GM19372 (cell line): ENCODE results near the gene FBH1.
"Not testable (repeated sequence)": the region's sequence is repeated elsewhere in the genome, so short reads cannot be mapped to it uniquely, and the experiment has no call there.

Experiments used
- ATAC-seq: cut with Tn5 transposase; IDR thresholded peaks from one replicate; pipeline ENCODE4 v1.9.1; 2021; ENCODE audit warnings: mild to moderate bottlenecking, low read depth, moderate library complexity; ENCODE audit not compliant: unreplicated experiment

FBH1 gene

GRCh38 chr10:5889624-5890451 is at the start of gene FBH1, which contains the start of gene ANKRD16:
Gene FBH1, plus strand, starts transcription at chr10:5890243. Its CDS starts 103 bp downstream, at chr10:5890346.
Gene ANKRD16, minus strand, starts transcription at chr10:5889893. Its CDS starts 539 bp downstream, at chr10:5889354.
- peak; percentile 75 for ATAC-seq

- ATAC-seq = peak; percentile 80
These were observed 49.4 kb upstream of the FBH1 start for GRCh38 chr10:5840314-5841307.

GRCh38 chr10:5841965-5842364 is 48.1 kb upstream of the FBH1 start:
- ATAC-seq = no peak

GRCh38 chr10:5843686-5844344 is 46.2 kb upstream of the FBH1 start:
- ATAC-seq = no peak

- no peak for ATAC-seq
These were observed 45.5 kb upstream of the FBH1 start for GRCh38 chr10:5844345-5845055.

- not testable (repeated sequence) for ATAC-seq
These were observed 43.4 kb upstream of the FBH1 start for GRCh38 chr10:5846667-5847066.

- ATAC-seq = no peak
These were observed 35.9 kb upstream of the FBH1 start for GRCh38 chr10:5854131-5854475.

- no peak for ATAC-seq
These were observed 33.9 kb upstream of the FBH1 start for GRCh38 chr10:5855979-5856700.

GRCh38 chr10:5856701-5857004 is 33.4 kb upstream of the FBH1 start:
- no peak for ATAC-seq

- ATAC-seq = no peak
These were observed 31.2 kb upstream of the FBH1 start for GRCh38 chr10:5858811-5859210.

GRCh38 chr10:5860066-5860465 is 30.0 kb upstream of the FBH1 start:
- no peak for ATAC-seq

GRCh38 chr10:5862360-5862961 is 27.6 kb upstream of the FBH1 start:
- peak; percentile 97 for ATAC-seq

- not testable (repeated sequence) for ATAC-seq
These were observed 26.9 kb upstream of the FBH1 start for GRCh38 chr10:5862981-5863685.

GRCh38 chr10:5866451-5867081 is 23.5 kb upstream of the FBH1 start:
- ATAC-seq = not testable (repeated sequence)

- not testable (repeated sequence) for ATAC-seq
These were observed 22.9 kb upstream of the FBH1 start for GRCh38 chr10:5867091-5867615.

GRCh38 chr10:5868383-5868782 is 21.7 kb upstream of the FBH1 start:
- ATAC-seq = not testable (repeated sequence)

- no peak for ATAC-seq
These were observed 20.9 kb upstream of the FBH1 start for GRCh38 chr10:5869156-5869555.

GRCh38 chr10:5871596-5871995 is 18.4 kb upstream of the FBH1 start:
- ATAC-seq = no peak
